H1 (cell line): ENCODE data around the gene ANKFN1. TPM values are rescaled to one million over a fixed set of nuclear protein-coding genes. Genes with fewer than 3 reads are reported as not detected.

ENCODE experiments used
- CTCF ChIA-PET: fragments of 300-600 bp; sonication (Branson Sonifier 250); formaldehyde crosslinking; loops from one replicate; lab custom pipeline; 2021; ENCODE audit not compliant: partially characterized antibody; lab: Charles Lee
- POLR2A ChIA-PET: fragments of 300-600 bp; sonication (Branson Sonifier 250); formaldehyde crosslinking; loops from one replicate; lab custom pipeline; 2021; ENCODE audit warnings: inconsistent platforms; ENCODE audit not compliant: partially characterized antibody; lab: Charles Lee
- DNase-seq, 2 experiments: peaks; one replicate each; pipeline versions ENCODE4 v3.0.0 to v3.0.0-alpha.2; 2010 to 2022; ENCODE audit warnings: low spot score in 2 of 2, low read depth in 1 of 2, mixed read lengths in 1 of 2
- FAIRE-seq: peaks from 2 replicates; lab custom pipeline; 2011; peaks lifted over from hg19 to GRCh38; lab: Jason Lieb, UNC
- H2AFZ ChIP-seq: 2 replicates; pipeline ENCODE4 v1.8.1; 2012; ENCODE audit warnings: low read length, inconsistent platforms
- H2AK5ac ChIP-seq: 2 replicates; pipeline ENCODE4 v1.6.1; 2013; ENCODE audit warnings: low read depth, low read length
- H2BK120ac ChIP-seq: replicated peaks from 2 replicates; pipeline ENCODE3; 2013; ENCODE audit warnings: low read depth, low read length, inconsistent platforms
- H2BK12ac ChIP-seq: 2 replicates; pipeline ENCODE4 v1.6.1; 2013; ENCODE audit warnings: low read depth, low read length
- H2BK15ac ChIP-seq: 2 replicates; pipeline ENCODE4 v1.6.1; 2013; ENCODE audit warnings: low read length
- H2BK20ac ChIP-seq: 2 replicates; pipeline ENCODE4 v1.6.1; 2013; ENCODE audit warnings: low read length
- H2BK5ac ChIP-seq: 2 replicates; pipeline ENCODE4 v1.6.1; 2013; ENCODE audit warnings: low read depth, low read length
- H3K14ac ChIP-seq: 2 replicates; pipeline ENCODE4 v1.6.1; 2013; ENCODE audit warnings: inconsistent platforms; ENCODE audit not compliant: insufficient read length
- H3K18ac ChIP-seq: 2 replicates; pipeline ENCODE4 v1.6.1; 2013; ENCODE audit warnings: low read length; ENCODE audit errors: extremely low read depth
- H3K23ac ChIP-seq: 2 replicates; pipeline ENCODE4 v1.6.1; 2013; ENCODE audit warnings: inconsistent platforms; ENCODE audit not compliant: insufficient read length
- H3K23me2 ChIP-seq: 2 replicates; pipeline ENCODE4 v1.6.1; 2013; ENCODE audit warnings: low read depth, low read length
- H3K27ac ChIP-seq: 2 replicates; pipeline ENCODE4 v1.6.1; 2011; ENCODE audit warnings: low read depth, low read length, inconsistent platforms
- H3K27me3 ChIP-seq, 4 experiments: replicated peaks in 1 of 4; 1 replicate in 1 of 4; 2 replicates in 3 of 4; pipeline versions ENCODE4 v1.6.1 to v1.8.1; 2011 to 2013; ENCODE audit warnings: low read length in 3 of 4, mild to moderate bottlenecking in 3 of 4, inconsistent platforms in 2 of 4, mixed read lengths in 2 of 4, moderate library complexity in 1 of 4; ENCODE audit not compliant: control insufficient read depth in 3 of 4, insufficient read depth in 3 of 4; ENCODE audit errors: extremely low read depth in 1 of 4
- H3K36me3 ChIP-seq, 4 experiments: 2 replicates each; pipeline versions ENCODE4 v1.6.1 to v1.8.1; 2011 to 2013; ENCODE audit warnings: mild to moderate bottlenecking in 4 of 4, low read length in 3 of 4, moderate library complexity in 2 of 4, control low read depth in 1 of 4, inconsistent platforms in 1 of 4; ENCODE audit not compliant: insufficient read depth in 4 of 4, control insufficient read depth in 2 of 4
- H3K4ac ChIP-seq: replicated peaks from 2 replicates; pipeline ENCODE3; 2013; ENCODE audit warnings: low read length, low read depth, mixed read lengths, inconsistent platforms; ENCODE audit not compliant: insufficient read length
- H3K4me1 ChIP-seq, 4 experiments: replicated peaks in 1 of 4; 1 replicate in 1 of 4; 2 replicates in 3 of 4; pipeline versions ENCODE4 v1.6.1 to v1.8.1; 2011 to 2013; ENCODE audit warnings: low read length in 3 of 4, inconsistent platforms in 2 of 4, mixed read lengths in 1 of 4; ENCODE audit not compliant: insufficient read depth in 4 of 4, control insufficient read depth in 3 of 4
- H3K4me2 ChIP-seq, 2 experiments: 2 replicates each; pipeline versions ENCODE4 v1.6.1 to v1.8.1; 2011 to 2013; ENCODE audit warnings: low read depth in 2 of 2, low read length in 2 of 2, control low read depth in 1 of 2, inconsistent platforms in 1 of 2, mild to moderate bottlenecking in 1 of 2; ENCODE audit not compliant: insufficient read depth in 1 of 2
- H3K4me3 ChIP-seq, 4 experiments: fragments of 200-600, 300-600 bp in 1 of 4; sonication (generic), shearing (Covaris generic), sonication (Bioruptor Twin) in 1 of 4; 2 replicates each; pipeline versions ENCODE4 v1.5.1 to v1.8.1; 2011 to 2016; ENCODE audit warnings: low read length in 4 of 4, low read depth in 3 of 4, control low read depth in 2 of 4, inconsistent platforms in 2 of 4, mild to moderate bottlenecking in 2 of 4, mixed read lengths in 1 of 4, moderate library complexity in 1 of 4; ENCODE audit not compliant: insufficient read depth in 2 of 4; ENCODE audit errors: extremely low read depth in 1 of 4
- H3K56ac ChIP-seq: replicated peaks from 2 replicates; pipeline ENCODE3; 2013; ENCODE audit warnings: low read depth, mild to moderate bottlenecking, mixed read lengths, low read length, inconsistent platforms; ENCODE audit not compliant: insufficient read length
- H3K79me1 ChIP-seq: 2 replicates; pipeline ENCODE4 v1.6.1; 2013; ENCODE audit warnings: low read depth, low read length, control low read depth
- H3K79me2 ChIP-seq, 2 experiments: 2 replicates each; pipeline versions ENCODE4 v1.6.1 to v1.8.1; 2012 to 2013; ENCODE audit warnings: low read length in 2 of 2, mild to moderate bottlenecking in 2 of 2, inconsistent platforms in 1 of 2; ENCODE audit not compliant: insufficient read depth in 2 of 2, control insufficient read depth in 1 of 2
- H3K9ac ChIP-seq, 4 experiments: replicated peaks in 1 of 4; 1 replicate in 1 of 4; 2 replicates in 3 of 4; pipeline versions ENCODE4 v1.6.1 to v1.8.1; 2011 to 2013; ENCODE audit warnings: low read depth in 3 of 4, low read length in 3 of 4, control low read depth in 2 of 4, mild to moderate bottlenecking in 2 of 4, moderate library complexity in 2 of 4, inconsistent platforms in 1 of 4; ENCODE audit errors: extremely low read depth in 1 of 4
- H3K9me3 ChIP-seq, 2 experiments: 2 replicates each; pipeline versions ENCODE4 v1.6.1 to v1.8.1; 2012 to 2013; ENCODE audit warnings: mild to moderate bottlenecking in 2 of 2, moderate library complexity in 2 of 2, control low read depth in 1 of 2, inconsistent platforms in 1 of 2, low read depth in 1 of 2, low read length in 1 of 2, mixed read lengths in 1 of 2; ENCODE audit not compliant: insufficient read depth in 2 of 2
- H4K20me1 ChIP-seq, 2 experiments: replicated peaks in 1 of 2; 2 replicates each; pipeline versions ENCODE3 to v1.8.1; 2011 to 2013; ENCODE audit warnings: inconsistent platforms in 2 of 2, low read length in 2 of 2, mild to moderate bottlenecking in 1 of 2; ENCODE audit not compliant: insufficient read depth in 2 of 2, control insufficient read depth in 1 of 2
- H4K5ac ChIP-seq: 2 replicates; pipeline ENCODE4 v1.6.1; 2013; ENCODE audit warnings: low read length, low read depth, mixed read lengths, inconsistent platforms; ENCODE audit not compliant: insufficient read length
- H4K8ac ChIP-seq: 2 replicates; pipeline ENCODE4 v1.8.0; 2013; ENCODE audit warnings: mild to moderate bottlenecking, moderate library complexity, low read length, inconsistent platforms; ENCODE audit not compliant: insufficient read depth; ENCODE audit errors: extremely low read depth
- H4K91ac ChIP-seq: replicated peaks from 2 replicates; pipeline ENCODE3; 2013; ENCODE audit warnings: low read length, mixed read lengths, inconsistent platforms; ENCODE audit not compliant: insufficient read length
- ATF2 ChIP-seq: IDR thresholded peaks from 2 replicates; pipeline ENCODE4 v1.6.1; 2012; ENCODE audit warnings: low read length, inconsistent platforms
- CTBP2 ChIP-seq: IDR thresholded peaks from 2 replicates; pipeline ENCODE4 v1.7.0; 2011; ENCODE audit warnings: borderline replicate concordance, mild to moderate bottlenecking, moderate library complexity, mixed read lengths, low read length; ENCODE audit not compliant: insufficient read depth, insufficient read length
- FOSL1 ChIP-seq: IDR thresholded peaks from 2 replicates; pipeline ENCODE4 v1.6.1; 2011; ENCODE audit warnings: mild to moderate bottlenecking, low read depth, low read length, moderate library complexity; ENCODE audit not compliant: insufficient read depth
- JUND ChIP-seq: IDR thresholded peaks from 2 replicates; pipeline ENCODE4 v1.6.1; 2011; ENCODE audit warnings: mild to moderate bottlenecking, improper control_type of control experiment, low read length
- MAX ChIP-seq: IDR thresholded peaks from 2 replicates; pipeline ENCODE4 v1.6.1; 2012; ENCODE audit warnings: inconsistent platforms
- NRF1 ChIP-seq: IDR thresholded peaks from 2 replicates; pipeline ENCODE4 v1.6.1; 2011; ENCODE audit warnings: mild to moderate bottlenecking, low read depth, low read length, improper control_type of control experiment
- POU5F1 ChIP-seq: IDR thresholded peaks from 2 replicates; pipeline ENCODE4 v1.6.1; 2011; ENCODE audit warnings: low read depth, mild to moderate bottlenecking, low read length, moderate library complexity
- RNF2 ChIP-seq: fragments of 200-900, 300-1000 bp; sonication (generic); IDR thresholded peaks from 2 replicates; pipeline ENCODE4 v1.7.1; 2016; ENCODE audit warnings: borderline replicate concordance, low read depth, mild to moderate bottlenecking, antibody characterized with exemption, low read length; ENCODE audit not compliant: poor library complexity, severe bottlenecking; ENCODE audit errors: missing control alignments
- SAP30 ChIP-seq: fragments of 300-600 bp; sonication (generic); IDR thresholded peaks from 2 replicates; pipeline ENCODE4 v1.7.1; 2012; ENCODE audit warnings: low read length, moderate library complexity, mild to moderate bottlenecking, inconsistent platforms; ENCODE audit not compliant: insufficient read depth, insufficient replicate concordance
- SIN3A ChIP-seq, 2 experiments: IDR thresholded peaks in 1 of 2; conservative IDR thresholded peaks in 1 of 2; 2 replicates each; pipeline ENCODE4 v1.6.1; 2011 to 2012; ENCODE audit warnings: low read length in 2 of 2, improper control_type of control experiment in 1 of 2, low read depth in 1 of 2, mild to moderate bottlenecking in 1 of 2
- SIRT6 ChIP-seq: IDR thresholded peaks from one replicate; pipeline ENCODE4 v1.7.1; 2012; ENCODE audit warnings: low read length, inconsistent platforms
- TAF1 ChIP-seq: IDR thresholded peaks from 2 replicates; pipeline ENCODE4 v1.6.1; 2011; ENCODE audit warnings: mild to moderate bottlenecking, low read depth, low read length
- WGBS, 2 experiments: shearing (Covaris generic) in 1 of 2; methylation state at CpG; one replicate each; pipeline versions ENCODE4 v1.1.6 to v1.1.7; 2013 to 2015; ENCODE audit warnings: low lambda C conversion rate in 2 of 2, mixed read lengths in 2 of 2, inconsistent platforms in 1 of 2, low coverage in 1 of 2, missing lambda C conversion rate in 1 of 2; ENCODE audit not compliant: insufficient replicate concordance in 2 of 2, insufficient coverage in 1 of 2, insufficient read length in 1 of 2; ENCODE audit errors: extremely low coverage in 1 of 2, missing lambda C conversion rate in 1 of 2; 5-methylcytosine and 5-hydroxymethylcytosine counted together
- polyA plus RNA-seq, 7 experiments: library from polyadenylated mRNA; depleted of rRNA in 3 of 7; stranded (reverse) in 5 of 7; unstranded in 2 of 7; fragments of >200 nt in 5 of 7; fragments of 200-250 nt in 2 of 7; gene quantifications; 1 replicate in 5 of 7; 2 replicates in 1 of 7; 4 replicates in 1 of 7; pipeline versions ENCODE4 v1.2.1 to v1.2.3, GENCODE V29; 2011 to 2013; ENCODE audit warnings: missing spikeins in 2 of 7, mixed read lengths in 2 of 7
- total RNA-seq: library from RNA; stranded (reverse); fragmentation: NEBNext Ultra II Directional; extraction: Animal tissue kit (Norgen Biotek cat#: 25700); gene quantifications from 2 replicates; pipeline ENCODE4 v1.2.1, GENCODE V29; 2021

ANKFN1 gene
- total and polyA plus RNA-seq, 2 of the 8 experiments (the other 6 are each of a cell fraction or from before 2014, with no cell fraction given), result not detected

GRCh38 chr17:56523042-56523441, 369.8 kb downstream of the ANKFN1 start:
- Histone ChIP-seq H3K18ac (no peak overlapping the region), H3K9ac (no peak overlapping the region), H3K23me2 (no peaks in the 10 kb centered on the region), H3K14ac (no peak overlapping the region), H4K20me1 (no peaks in the 10 kb centered on the region), H2BK120ac (no peak overlapping the region), H3K79me1 (no peaks in the 10 kb centered on the region), H3K36me3 (no peaks in the 10 kb centered on the region; a peak in 1 of 8 replicates), H3K23ac (no peak overlapping the region), H4K91ac (no peak overlapping the region), H3K4me2 (no peak overlapping the region), H3K4me3 (no peak overlapping the region), H2AFZ (no peak overlapping the region), H2AK5ac (no peak overlapping the region), H3K4ac (no peak overlapping the region), H3K4me1 (peaks cover 0 to 2% (median 0%) of the 10 kb centered on the region in 4 experiments; a peak in 2 of 7 replicates), H2BK5ac (no peak overlapping the region), H2BK12ac (no peak overlapping the region), H3K79me2 (no peaks in the 10 kb centered on the region), H2BK20ac (no peak overlapping the region), H3K9me3 (no peaks in the 10 kb centered on the region), H4K8ac (no peak overlapping the region), H3K56ac (no peak overlapping the region), H3K27ac (no peak overlapping the region), H3K27me3 (no peaks in the 10 kb centered on the region), H4K5ac (no peak overlapping the region), H2BK15ac (no peak overlapping the region)
- no peak for DNase-seq
- 92% methylated on average over 2 of the region's 2 CpGs; no CpG with 5 or more reads in 1 of the 2 experiments for WGBS, 2 experiments
- ChIA-PET CTCF (no interaction called here), POLR2A (no interaction called here)
- no peak for FAIRE-seq
- TF ChIP-seq MAX, result no peak
- TF ChIP-seq CTBP2, result no peak
- TF ChIP-seq FOSL1, result no peak
- TF ChIP-seq SIRT6, result no peak
- TF ChIP-seq RNF2, result no peak
- no peak for TF ChIP-seq ATF2
- no peak for TF ChIP-seq POU5F1
- no peak for TF ChIP-seq SIN3A (conservative IDR thresholded peaks at IDR 0.05 in 1 of 2, IDR thresholded peaks at IDR 0.05 in 1 of 2; ENCODE audit: low read depth in 1 of 2, low read length in 2 of 2)
- no peak for TF ChIP-seq SAP30
- no peak for TF ChIP-seq TAF1
- no peak for TF ChIP-seq NRF1
- TF ChIP-seq JUND, result no peak
